Mucosa of descending colon (tissue), 3 donors: Measurements from ENCODE around the gene RPL15. TPM values are rescaled to one million over a fixed set of nuclear protein-coding genes. Genes with fewer than 3 reads are reported as not detected.
"Not testable (repeated sequence)": the region's sequence is repeated elsewhere in the genome, so short reads cannot be mapped to it uniquely, and the experiment has no call there.

Experiments used
- ATAC-seq: fragments of 200-7000 bp; cut with Tn5 transposase; one replicate; pipeline ENCODE4 v1.9.1; 2020; ENCODE audit warnings: mild to moderate bottlenecking, moderate library complexity
- DNase-seq, 3 donors: peaks; one replicate each; pipeline ENCODE4 v3.0.0-alpha.2; 2020
- H3K36me3 ChIP-seq: fragments of 200-600 bp; one replicate; pipeline ENCODE4 v1.8.0; 2021; ENCODE audit warnings: low read depth, mild to moderate bottlenecking
- H3K4me1 ChIP-seq: fragments of 200-600 bp; one replicate; pipeline ENCODE4 v1.8.0; 2021; ENCODE audit warnings: low read depth, mild to moderate bottlenecking
- H3K4me3 ChIP-seq: fragments of 200-600 bp; one replicate; pipeline ENCODE4 v1.8.0; 2021; ENCODE audit warnings: mild to moderate bottlenecking
- H3K9me3 ChIP-seq: fragments of 200-600 bp; one replicate; pipeline ENCODE4 v1.8.0; 2021; ENCODE audit warnings: mild to moderate bottlenecking
- CTCF ChIP-seq: fragments of 200-600 bp; IDR thresholded peaks from one replicate; pipeline ENCODE4 v1.8.0; 2022; ENCODE audit warnings: antibody characterized with exemption, mild to moderate bottlenecking
- intact Hi-C, 2 donors: fragments of 100-400 bp; cut with DNase I in 1 of 2; cut with micrococcal nuclease in 1 of 2; formaldehyde crosslinking; loops; one replicate each; pipeline versions ENCODE4 v1.11.0 to v1.11.1; 2022; cut with DNase I, micrococcal nuclease
- total RNA-seq, 3 donors: library from RNA; stranded (reverse); fragmentation: NEBNext Ultra II Directional in 2 of 3; extraction: Animal tissue kit (Norgen Biotek cat#: 25700) in 2 of 3; gene quantifications; one replicate each; pipeline versions ENCODE4 v1.2.1 to v1.2.4, GENCODE V29; 2021 to 2023
- donor health status: DM: no; HTN: no; CAD: no; lungs with moderate emphysema.
- donor health status: DM: no; HTN: no; CAD: no.
- donor health status: DM: no; HTN: yes; CAD: no.

The RPL15 gene
- total RNA-seq, 3 donors from 2014 or later: 1,277 to 1,409 (median 1,319) TPM

DNA sequence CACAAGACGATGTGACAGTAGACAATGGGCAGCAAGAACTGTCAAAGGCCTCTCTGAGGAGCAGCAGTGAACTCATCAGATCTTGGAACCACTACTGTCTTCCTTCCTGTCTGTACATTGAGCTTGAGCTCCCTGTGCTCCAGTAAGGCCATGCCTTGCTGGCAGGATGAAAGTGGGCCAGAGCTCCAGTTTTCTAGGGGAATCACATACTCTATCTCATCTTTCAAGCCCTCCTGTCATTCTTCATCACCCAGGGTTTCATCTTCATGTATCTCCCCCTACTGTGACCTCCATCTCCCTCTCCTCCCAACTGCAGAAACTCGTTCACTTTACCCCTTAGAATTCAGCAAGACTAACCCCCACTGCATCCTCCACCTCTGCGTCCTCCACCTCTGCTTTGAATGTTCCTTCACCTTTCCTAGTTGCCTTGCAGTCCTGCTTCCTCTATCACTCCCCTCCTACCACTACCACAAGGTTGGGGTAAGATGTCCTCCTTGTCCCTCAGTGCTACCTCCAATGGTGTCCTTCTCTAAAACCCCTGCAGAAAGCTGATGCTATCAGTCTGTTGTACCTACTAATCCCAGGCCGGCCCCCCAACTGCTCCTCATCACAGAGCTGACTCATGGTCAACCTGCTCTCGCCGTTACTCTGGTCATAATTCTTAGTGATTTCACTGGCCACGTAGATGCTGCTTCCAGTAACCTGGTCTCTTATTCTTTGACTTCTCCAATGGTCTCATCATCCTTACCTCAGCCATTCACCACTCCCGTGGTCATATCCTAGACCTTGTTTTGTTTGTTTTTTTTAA is 22.5 kb upstream of the RPL15 start:
- intact Hi-C loops: no loop called here
- H3K36me3 ChIP-seq: no peaks in the 10 kb centered on the region
- DNase-seq: no peak
- ATAC-seq: no peak
- H3K4me1 ChIP-seq: no peaks in the 10 kb centered on the region
- H3K9me3 ChIP-seq: no peaks in the 10 kb centered on the region
- H3K4me3 ChIP-seq: no peak overlapping the region
- no peak for TF ChIP-seq CTCF

DNA sequence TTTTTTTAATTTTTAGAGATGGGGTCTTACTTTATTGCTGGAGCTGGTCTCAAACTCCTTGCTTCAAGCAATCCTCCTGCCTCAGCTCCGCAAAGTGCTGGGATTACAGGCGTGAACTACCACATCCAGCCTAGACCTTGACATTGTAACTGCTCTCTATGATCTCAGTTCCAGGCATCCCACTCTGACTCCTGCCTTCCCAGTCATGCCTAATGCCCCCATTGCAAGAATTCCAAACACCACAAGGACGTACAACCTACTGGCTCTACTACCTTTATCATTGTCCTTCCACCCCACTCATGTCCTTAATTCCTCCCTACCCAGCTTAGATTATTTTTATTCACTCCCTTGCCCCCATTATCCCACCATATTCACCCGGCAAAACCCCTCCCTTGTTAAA is 21.8 kb upstream of the RPL15 start:
- intact Hi-C loops: no loop called here
- H3K9me3 ChIP-seq: no peaks in the 10 kb centered on the region
- no peaks in the 10 kb centered on the region for H3K4me1 ChIP-seq
- H3K36me3 ChIP-seq: no peaks in the 10 kb centered on the region
- ATAC-seq: no peak
- no peak for TF ChIP-seq CTCF
- DNase-seq: no peak
- H3K4me3 ChIP-seq: no peak overlapping the region

DNA sequence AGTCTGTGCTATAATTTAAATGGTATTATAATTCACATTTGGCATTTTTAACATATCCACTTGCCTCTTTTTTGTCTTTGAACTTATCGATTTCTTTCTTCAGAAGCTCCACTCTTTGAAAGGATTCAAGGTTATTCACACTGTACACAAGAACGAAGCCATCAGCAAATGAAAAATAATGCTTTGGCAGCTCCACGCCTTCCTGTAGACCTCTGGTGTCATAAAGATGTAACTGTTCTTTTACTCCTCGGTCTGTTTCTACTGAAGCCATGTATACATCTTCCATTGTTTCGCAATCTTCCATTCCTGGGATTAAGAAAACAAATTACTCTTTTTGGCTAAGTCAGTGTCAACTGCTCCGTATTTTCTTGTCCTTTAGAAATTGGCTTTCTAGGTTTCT is 16.2 kb upstream of the RPL15 start:
- Histone ChIP-seq H3K9me3 (no peaks in the 10 kb centered on the region), H3K4me1 (no peaks in the 10 kb centered on the region), H3K4me3 (no peak overlapping the region), H3K36me3 (no peaks in the 10 kb centered on the region)
- no peak for DNase-seq
- intact Hi-C loops: no loop called here
- no peak for TF ChIP-seq CTCF
- no peak for ATAC-seq

GRCh38 chr3:23904545-23904944 is 12.4 kb upstream of the RPL15 start:
- no peaks in the 10 kb centered on the region for H3K4me1 ChIP-seq
- intact Hi-C loops: no loop called here
- no peak for TF ChIP-seq CTCF
- H3K36me3 ChIP-seq: no peaks in the 10 kb centered on the region
- H3K9me3 ChIP-seq: no peaks in the 10 kb centered on the region
- no peak for DNase-seq
- ATAC-seq: no peak
- no peak overlapping the region for H3K4me3 ChIP-seq

DNA sequence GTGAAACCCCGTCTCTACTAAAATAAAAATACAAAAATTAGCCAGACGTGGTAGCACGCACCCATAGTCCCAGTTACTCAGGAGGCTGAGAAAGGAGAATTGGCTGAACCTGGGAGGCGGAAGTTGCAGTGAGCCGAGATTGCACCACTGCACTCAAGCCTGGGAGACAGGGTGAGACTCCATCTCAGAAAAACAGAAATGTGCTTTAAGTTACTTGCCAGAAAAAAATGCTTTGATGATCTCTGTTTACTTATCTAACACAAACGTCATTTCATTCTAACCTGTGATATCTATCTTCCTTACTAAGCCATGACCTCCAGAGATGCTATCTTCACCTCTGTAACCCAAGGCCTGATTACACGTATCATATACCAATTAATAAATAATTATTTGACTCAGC is 7.6 kb upstream of the RPL15 start:
- Histone ChIP-seq H3K4me3 (no peak overlapping the region), H3K4me1 (no peaks in the 10 kb centered on the region), H3K36me3 (no peaks in the 10 kb centered on the region), H3K9me3 (no peaks in the 10 kb centered on the region)
- ATAC-seq (no peak), DNase-seq (no peak)
- intact Hi-C loops: no loop called here
- TF ChIP-seq CTCF: no peak

DNA sequence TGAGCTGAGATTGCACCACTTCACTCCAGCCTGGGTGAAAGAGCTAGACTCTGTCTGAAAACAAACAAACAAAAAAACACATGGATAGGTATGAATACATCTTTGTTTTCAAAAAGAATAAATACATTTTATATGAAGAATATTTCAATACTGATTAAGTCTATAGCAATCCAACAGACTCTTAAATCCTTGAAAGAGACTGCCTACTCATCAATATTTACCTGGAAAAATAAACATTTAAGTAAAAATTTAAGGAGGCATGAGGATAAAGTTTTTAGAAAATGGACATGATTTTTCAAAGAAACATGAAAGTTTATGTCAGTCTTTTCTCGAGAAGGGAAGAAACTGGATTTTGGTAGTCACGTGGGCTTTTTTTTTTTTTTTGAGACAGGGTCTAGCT is 5.5 kb upstream of the RPL15 start:
- TF ChIP-seq CTCF: no peak
- DNase-seq: no peak
- intact Hi-C loops: no loop called here
- Histone ChIP-seq H3K9me3 (no peaks in the 10 kb centered on the region), H3K4me1 (peaks cover 4% of the 10 kb centered on the region), H3K36me3 (no peaks in the 10 kb centered on the region), H3K4me3 (no peak overlapping the region)
- ATAC-seq: no peak

GRCh38 chr3:23912335-23912734 is 4.6 kb upstream of the RPL15 start:
- H3K4me3 ChIP-seq: not testable (repeated sequence)

More at GRCh38 chr3:23912335-23912734, 4.6 kb upstream of the RPL15 start:
- H3K36me3 ChIP-seq, H3K4me1 ChIP-seq, intact Hi-C loops, ATAC-seq, H3K9me3 ChIP-seq, DNase-seq: not testable (repeated sequence)
